Uterus (tissue), 4 donors: ENCODE results near the gene MCTP2. TPM values are rescaled to one million over a fixed set of nuclear protein-coding genes. Genes with fewer than 3 reads are reported as not detected.

Experiments
- DNase-seq, 2 donors: peaks; one replicate each; pipeline ENCODE4 v3.0.0-alpha.2; 2019 to 2020
- H3K27ac ChIP-seq, 2 donors: fragments of 200-600 bp; sonication (generic); 1 replicate in 1 of 2; 2 replicates in 1 of 2; pipeline ENCODE4 v1.5.1; 2016 to 2018
- H3K27me3 ChIP-seq, 2 donors: fragments of 200-600 bp; sonication (generic); one replicate each; pipeline ENCODE4 v1.5.1; 2018 to 2019; ENCODE audit warnings: control low read depth in 1 of 2
- H3K36me3 ChIP-seq, 2 donors: fragments of 200-600 bp; sonication (generic); one replicate each; pipeline ENCODE4 v1.5.1; 2019; ENCODE audit warnings: control low read depth in 1 of 2
- H3K4me1 ChIP-seq, 2 donors: fragments of 200-600 bp; sonication (generic); one replicate each; pipeline ENCODE4 v1.5.1; 2018 to 2019; ENCODE audit warnings: control low read depth in 1 of 2
- H3K4me3 ChIP-seq, 2 donors: fragments of 200-600 bp; sonication (generic); 1 replicate in 1 of 2; 2 replicates in 1 of 2; pipeline ENCODE4 v1.5.1; 2018 to 2019; ENCODE audit warnings: mild to moderate bottlenecking in 1 of 2
- H3K9me3 ChIP-seq, 2 donors: fragments of 200-600 bp; sonication (generic); one replicate each; pipeline ENCODE4 v1.5.1; 2019; ENCODE audit warnings: control low read depth in 1 of 2
- CTCF ChIP-seq, 4 experiments: fragments of 200-600 bp in 2 of 4; fragments of 450-650 bp in 2 of 4; sonication (generic) in 2 of 4; IDR thresholded peaks; one replicate each; pipeline ENCODE4 v1.5.1; 2016 to 2019; ENCODE audit warnings: antibody characterized with exemption in 4 of 4, mild to moderate bottlenecking in 2 of 4, moderate library complexity in 1 of 4
- POLR2A ChIP-seq, 2 donors: fragments of 450-650 bp; IDR thresholded peaks; one replicate each; pipeline ENCODE4 v1.6.1; 2016; ENCODE audit warnings: antibody characterized with exemption in 2 of 2, mild to moderate bottlenecking in 1 of 2, moderate library complexity in 1 of 2
- intact Hi-C: fragments of 100-400 bp; cut with DNase I; formaldehyde crosslinking; loops from one replicate; pipeline ENCODE4 v1.15.1; 2023; ENCODE audit warnings: low total_unique reads
- total RNA-seq, 4 donors: library from RNA; depleted of rRNA in 3 of 4; stranded (reverse); fragments of >200 nt in 3 of 4; gene quantifications; one replicate each; pipeline versions ENCODE4 v1.1.0 to v1.2.4, GENCODE V29; 2014 to 2023
- donor health status: DM: yes; HTN: yes; CAD: no.

The MCTP2 gene
- total RNA-seq, 4 donors from 2014 or later, result 3.3 to 98.9 (median 11.7) TPM

- DNase-seq, result no peak
- H3K4me1 ChIP-seq, result no peaks in the 10 kb centered on the region
- no peaks in the 10 kb centered on the region for H3K36me3 ChIP-seq
- no peaks in the 10 kb centered on the region for H3K27me3 ChIP-seq
- H3K27ac ChIP-seq, result no peak overlapping the region
- TF ChIP-seq CTCF (IDR thresholded peaks at IDR 0.05) (no peak), POLR2A (IDR thresholded peaks at IDR 0.05) (no peak)
- H3K9me3 ChIP-seq, result no peaks in the 10 kb centered on the region
- H3K4me3 ChIP-seq, result no peak overlapping the region
- intact Hi-C loops, result no loop called here
Measured at GRCh38 chr15:94235041-94235440, 3.7 kb downstream of the MCTP2 start.

- intact Hi-C loops, result no loop called here
- Histone ChIP-seq H3K36me3 (no peaks in the 10 kb centered on the region), H3K9me3 (no peaks in the 10 kb centered on the region), H3K27me3 (no peaks in the 10 kb centered on the region), H3K27ac (no peak overlapping the region), H3K4me1 (no peaks in the 10 kb centered on the region), H3K4me3 (no peak overlapping the region)
- no peak for DNase-seq
- no peak for TF ChIP-seq CTCF (IDR thresholded peaks at IDR 0.05)
- no peak for TF ChIP-seq POLR2A (IDR thresholded peaks at IDR 0.05)
Measured at GRCh38 chr15:94235646-94236045, 4.3 kb downstream of the MCTP2 start.

GRCh38 chr15:94236608-94237007 lies 5.2 kb downstream of the MCTP2 start:
- no peak for TF ChIP-seq POLR2A (IDR thresholded peaks at IDR 0.05)
- no peak for TF ChIP-seq CTCF (IDR thresholded peaks at IDR 0.05)
- DNase-seq, result no peak
- intact Hi-C loops, result no loop called here

GRCh38 chr15:94237903-94238302 lies 6.5 kb downstream of the MCTP2 start:
- H3K27me3 ChIP-seq, result no peaks in the 10 kb centered on the region
- no peaks in the 10 kb centered on the region for H3K9me3 ChIP-seq
- intact Hi-C loops, result no loop called here
- H3K36me3 ChIP-seq, result no peaks in the 10 kb centered on the region
- TF ChIP-seq POLR2A (IDR thresholded peaks at IDR 0.05) (no peak), CTCF (IDR thresholded peaks at IDR 0.05) (no peak)
- H3K4me1 ChIP-seq, result no peaks in the 10 kb centered on the region
- no peak overlapping the region for H3K4me3 ChIP-seq
- DNase-seq, result no peak
- H3K27ac ChIP-seq, result no peak overlapping the region

More at GRCh38 chr15:94236608-94237007, 5.2 kb downstream of the MCTP2 start:
- Histone ChIP-seq H3K36me3 (no peaks in the 10 kb centered on the region), H3K27ac (no peak overlapping the region), H3K4me3 (no peak overlapping the region), H3K27me3 (no peaks in the 10 kb centered on the region), H3K4me1 (no peaks in the 10 kb centered on the region), H3K9me3 (no peaks in the 10 kb centered on the region)

- Histone ChIP-seq H3K27ac (no peak overlapping the region), H3K27me3 (no peaks in the 10 kb centered on the region), H3K4me1 (no peaks in the 10 kb centered on the region), H3K9me3 (no peaks in the 10 kb centered on the region), H3K4me3 (no peak overlapping the region), H3K36me3 (no peaks in the 10 kb centered on the region)
- TF ChIP-seq POLR2A (IDR thresholded peaks at IDR 0.05), result no peak
- no peak for TF ChIP-seq CTCF (IDR thresholded peaks at IDR 0.05)
- intact Hi-C loops, result no loop called here
- DNase-seq, result no peak
Measured at GRCh38 chr15:94238539-94239118, 7.3 kb downstream of the MCTP2 start.
